GM13976 (cell line): ENCODE results near the gene ARSI.

Experiments used
- DNase-seq: peaks from one replicate; pipeline ENCODE4 v3.0.0; 2012; ENCODE audit warnings: low spot score
- CTCF ChIP-seq: IDR thresholded peaks from 2 replicates; pipeline ENCODE4 v1.5.1; 2012; ENCODE audit warnings: borderline replicate concordance, mild to moderate bottlenecking; ENCODE audit not compliant: insufficient read depth; ENCODE audit errors: extremely low read depth, missing control alignments, control extremely low read depth
- in situ Hi-C: fragments of 300-500 bp; cut with MboI; formaldehyde crosslinking; loops from one replicate; pipeline ENCODE4 v1.12.0; 2022; ENCODE audit warnings: low sequenced_read_pairs, mixed read lengths, inconsistent platforms; ENCODE audit not compliant: unreplicated experiment

ARSI gene

GRCh38 chr5:150311015-150311692, 8.4 kb upstream of the ARSI start:
- in situ Hi-C loops = no loop called here
- DNase-seq = no peak
- TF ChIP-seq CTCF = no peak

GRCh38 chr5:150310246-150310645, 7.5 kb upstream of the ARSI start:
- in situ Hi-C loops = no loop called here
- no peak for TF ChIP-seq CTCF
- DNase-seq = no peak

- no peak for TF ChIP-seq CTCF
- DNase-seq = no peak
- in situ Hi-C loops = no loop called here
Observed at GRCh38 chr5:150309886-150310239, 7.2 kb upstream of the ARSI start.

GRCh38 chr5:150309101-150309885, 6.6 kb upstream of the ARSI start:
- TF ChIP-seq CTCF = no peak

GRCh38 chr5:150307617-150308426, 5.1 kb upstream of the ARSI start:
- in situ Hi-C loops = no loop called here
- DNase-seq = no peak
- TF ChIP-seq CTCF = no peak

More at GRCh38 chr5:150309101-150309885, 6.6 kb upstream of the ARSI start:
- in situ Hi-C loops = no loop called here
- DNase-seq = no peak

GRCh38 chr5:150306775-150307174, 4.1 kb upstream of the ARSI start:
- no peak for DNase-seq
- TF ChIP-seq CTCF = no peak
- in situ Hi-C loops = no loop called here
